NB4 (cell line): Measurements from ENCODE around the gene RSRC1.

ENCODE experiments used
- DNase-seq: peaks from one replicate; pipeline ENCODE4 v3.0.0; 2010; ENCODE audit warnings: low read depth
- H3K4me3 ChIP-seq: one replicate; pipeline ENCODE4 v1.5.1; 2011; ENCODE audit warnings: mild to moderate bottlenecking, low read depth, low read length, moderate library complexity
- CTCF ChIP-seq: IDR thresholded peaks from one replicate; pipeline ENCODE4 v1.5.1; 2012; ENCODE audit warnings: low read depth, low read length
- MAX ChIP-seq: IDR thresholded peaks from 2 replicates; pipeline ENCODE4 v1.6.1; 2011; ENCODE audit warnings: low read depth, low read length
- MYC ChIP-seq: IDR thresholded peaks from 2 replicates; pipeline ENCODE4 v1.6.1; 2011; ENCODE audit warnings: low read depth, low read length
- POLR2A ChIP-seq: IDR thresholded peaks from 2 replicates; pipeline ENCODE4 v1.6.1; 2011; ENCODE audit warnings: mild to moderate bottlenecking; ENCODE audit not compliant: insufficient read length; ENCODE audit errors: extremely low read depth

RSRC1 gene

GRCh38 chr3:158181096-158181495 lies 71.2 kb downstream of the RSRC1 start:
- TF ChIP-seq POLR2A, result no peak
- TF ChIP-seq MAX, result no peak
- no peak for TF ChIP-seq CTCF
- TF ChIP-seq MYC, result no peak
- DNase-seq, result no peak
- no peak overlapping the region for H3K4me3 ChIP-seq

- TF ChIP-seq MYC, result no peak
- TF ChIP-seq MAX, result no peak
- no peak for TF ChIP-seq POLR2A
- TF ChIP-seq CTCF, result no peak
- H3K4me3 ChIP-seq, result no peak overlapping the region
- DNase-seq, result no peak
Measured at GRCh38 chr3:158185711-158186110, 75.8 kb downstream of the RSRC1 start.

- DNase-seq, result no peak
- TF ChIP-seq MAX (no peak), MYC (no peak), CTCF (no peak), POLR2A (no peak)
- H3K4me3 ChIP-seq, result no peak overlapping the region
Measured at GRCh38 chr3:158200955-158201354, 91.1 kb downstream of the RSRC1 start.

GRCh38 chr3:158205324-158205723 lies 95.4 kb downstream of the RSRC1 start:
- no peak for DNase-seq
- H3K4me3 ChIP-seq, result no peak overlapping the region
- TF ChIP-seq POLR2A (no peak), CTCF (no peak), MYC (no peak), MAX (no peak)

GRCh38 chr3:158205994-158206393 lies 96.1 kb downstream of the RSRC1 start:
- TF ChIP-seq CTCF (no peak), MYC (no peak), POLR2A (no peak), MAX (no peak)
- no peak for DNase-seq
- H3K4me3 ChIP-seq, result no peak overlapping the region

GRCh38 chr3:158210067-158210466 lies 100.2 kb downstream of the RSRC1 start:
- H3K4me3 ChIP-seq, result no peak overlapping the region
- no peak for DNase-seq
- no peak for TF ChIP-seq MAX
- TF ChIP-seq MYC, result no peak
- TF ChIP-seq POLR2A, result no peak
- TF ChIP-seq CTCF, result no peak
